NCI-H187 treated with DMSO at 0.1 percent for 48 hours (cell line): ENCODE data around the gene PHOX2A.

Experiments used
- DNase-seq: peaks from one replicate; lab custom pipeline; 2025; lab: John Stamatoyannopoulos, UW

The PHOX2A gene

DNA sequence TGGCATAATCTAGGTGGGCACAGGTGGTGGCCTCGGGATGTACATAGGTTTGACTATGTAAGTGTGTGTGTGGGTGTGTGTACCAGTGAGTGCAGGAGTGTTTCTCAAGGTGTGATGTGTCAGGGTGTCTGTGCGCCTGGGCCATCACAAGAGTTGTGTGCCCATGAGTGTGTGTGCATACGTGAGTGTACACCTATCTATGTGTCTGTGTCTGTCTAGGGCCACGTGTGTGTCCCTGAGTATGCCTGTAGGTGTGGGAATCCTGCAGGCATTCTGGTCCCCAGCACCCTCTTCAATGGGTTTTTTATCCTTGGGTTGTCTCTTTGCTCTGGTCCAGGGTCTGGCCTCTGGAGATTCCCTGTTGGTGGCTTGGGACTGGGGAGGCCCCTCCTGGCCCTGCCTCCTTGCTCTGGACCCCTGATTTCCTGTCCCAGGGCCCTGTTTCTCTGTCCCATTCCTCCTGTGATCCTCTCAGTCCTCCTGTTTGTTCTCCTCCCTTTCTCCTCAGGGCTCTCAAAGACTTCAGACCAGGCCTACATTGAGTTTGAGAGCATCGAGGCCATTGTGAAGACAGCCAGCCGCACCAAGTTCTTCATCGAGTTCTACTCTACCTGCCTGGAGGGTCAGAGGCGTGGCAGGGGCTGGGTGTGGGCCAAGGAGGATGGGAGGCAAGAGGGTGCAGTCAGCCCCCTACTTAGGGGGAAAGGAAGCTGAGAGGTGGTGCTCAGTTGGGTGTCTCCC is 10.0 kb downstream of the PHOX2A start:
- no peak for DNase-seq

DNA sequence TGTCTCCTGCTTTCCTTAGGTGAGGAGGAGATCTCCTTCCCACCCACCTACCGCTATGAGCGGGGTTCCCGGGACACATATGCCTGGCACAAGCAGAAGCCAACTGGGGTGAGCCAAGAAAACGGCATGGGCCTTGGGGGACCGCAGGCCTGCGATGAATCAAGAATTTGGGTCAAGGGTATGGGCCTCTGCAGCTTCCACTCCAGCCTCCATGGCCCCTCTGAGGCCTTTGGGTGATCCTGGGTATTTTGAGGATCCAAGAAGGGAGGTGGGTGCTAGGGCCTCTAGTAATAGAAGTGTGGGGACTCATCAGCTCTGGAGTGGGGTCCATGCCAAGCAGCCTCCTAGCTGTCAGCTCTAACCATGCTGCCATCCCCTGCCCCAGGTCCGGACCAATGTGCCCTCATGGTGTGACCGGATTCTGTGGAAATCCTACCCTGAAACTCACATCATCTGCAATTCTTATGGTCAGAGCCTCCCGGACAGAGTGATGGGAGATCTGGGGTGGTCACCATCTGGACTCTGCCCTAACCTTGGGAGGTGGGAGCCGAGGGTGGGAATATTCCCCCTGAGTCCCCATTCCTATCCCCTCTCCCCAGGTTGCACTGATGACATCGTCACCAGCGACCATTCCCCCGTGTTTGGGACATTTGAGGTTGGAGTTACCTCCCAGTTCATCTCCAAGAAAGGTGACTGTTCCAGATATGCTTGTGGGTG is 10.8 kb downstream of the PHOX2A start:
- DNase-seq = no peak

DNA sequence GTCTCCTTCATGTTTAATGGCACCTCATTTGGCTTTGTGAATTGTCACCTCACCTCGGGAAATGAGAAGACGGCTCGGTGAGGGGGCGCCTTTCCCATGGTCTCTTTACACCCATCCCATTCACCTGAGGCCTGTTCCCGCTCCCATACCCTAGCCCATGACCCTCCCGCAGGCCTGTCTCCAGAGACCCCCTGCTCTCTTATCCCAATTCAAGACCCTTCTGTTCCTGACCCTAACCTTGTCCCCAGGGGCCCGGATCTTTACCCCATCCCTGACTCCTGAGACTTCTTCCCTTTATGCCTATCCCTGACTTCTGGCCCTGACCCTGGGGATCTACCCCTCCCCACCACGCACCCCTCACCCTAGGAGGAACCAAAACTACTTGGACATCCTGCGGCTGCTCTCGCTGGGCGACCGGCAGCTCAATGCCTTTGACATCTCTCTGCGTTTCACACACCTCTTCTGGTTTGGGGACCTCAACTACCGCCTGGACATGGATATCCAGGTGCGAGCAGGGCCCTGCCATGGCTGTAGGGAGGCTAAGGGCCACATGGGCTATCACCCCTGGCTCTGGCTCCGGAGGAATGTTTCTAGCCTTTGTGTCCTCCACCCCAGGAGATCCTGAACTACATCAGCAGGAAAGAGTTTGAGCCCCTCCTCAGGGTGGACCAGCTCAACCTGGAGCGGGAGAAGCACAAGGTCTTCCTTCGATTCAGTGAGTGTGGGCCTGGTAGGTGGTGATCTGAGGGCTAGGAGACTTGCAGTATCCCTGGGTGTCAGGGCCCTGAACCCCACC is 11.5 kb downstream of the PHOX2A start:
- DNase-seq = no peak

DNA sequence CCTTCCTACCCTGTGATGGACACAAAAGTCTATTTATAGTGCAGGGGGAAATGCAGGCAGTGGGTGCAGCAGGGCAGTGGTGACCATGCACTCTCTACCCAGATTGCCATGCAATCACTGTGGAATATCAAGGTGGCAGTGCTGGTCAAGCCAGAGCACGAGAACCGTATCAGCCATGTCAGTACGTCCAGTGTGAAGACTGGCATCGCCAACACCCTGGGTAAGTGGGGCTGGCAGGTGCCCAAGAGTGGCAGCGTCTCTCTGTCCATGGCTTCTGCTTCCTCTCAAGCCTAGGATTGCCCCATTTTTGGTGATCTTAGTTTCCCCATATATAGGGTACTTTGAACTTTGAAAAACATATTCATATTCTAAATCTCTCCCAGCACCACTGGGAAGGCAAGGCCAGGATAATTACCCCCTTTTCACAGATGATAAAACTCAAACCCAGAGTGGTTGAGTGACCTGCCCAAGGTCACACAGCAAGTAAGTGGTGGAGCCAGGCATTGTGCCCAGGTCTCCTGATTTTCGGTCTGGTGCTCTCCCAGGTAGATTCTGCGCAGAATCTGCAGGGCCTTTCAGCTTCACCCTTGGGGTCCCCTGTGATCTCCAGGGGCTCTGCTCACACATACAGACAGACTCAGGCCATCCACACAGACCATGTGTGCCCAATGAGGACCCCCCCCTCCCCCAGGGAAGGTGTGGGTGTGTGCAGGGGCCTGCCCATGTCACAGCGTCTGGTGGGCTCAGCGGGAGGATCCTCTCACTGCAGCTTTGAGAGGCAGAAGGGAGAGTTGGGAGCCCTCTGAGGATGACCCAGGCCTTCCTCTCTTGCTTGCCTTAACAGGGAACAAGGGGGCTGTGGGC is 12.3 kb downstream of the PHOX2A start:
- no peak for DNase-seq

DNA sequence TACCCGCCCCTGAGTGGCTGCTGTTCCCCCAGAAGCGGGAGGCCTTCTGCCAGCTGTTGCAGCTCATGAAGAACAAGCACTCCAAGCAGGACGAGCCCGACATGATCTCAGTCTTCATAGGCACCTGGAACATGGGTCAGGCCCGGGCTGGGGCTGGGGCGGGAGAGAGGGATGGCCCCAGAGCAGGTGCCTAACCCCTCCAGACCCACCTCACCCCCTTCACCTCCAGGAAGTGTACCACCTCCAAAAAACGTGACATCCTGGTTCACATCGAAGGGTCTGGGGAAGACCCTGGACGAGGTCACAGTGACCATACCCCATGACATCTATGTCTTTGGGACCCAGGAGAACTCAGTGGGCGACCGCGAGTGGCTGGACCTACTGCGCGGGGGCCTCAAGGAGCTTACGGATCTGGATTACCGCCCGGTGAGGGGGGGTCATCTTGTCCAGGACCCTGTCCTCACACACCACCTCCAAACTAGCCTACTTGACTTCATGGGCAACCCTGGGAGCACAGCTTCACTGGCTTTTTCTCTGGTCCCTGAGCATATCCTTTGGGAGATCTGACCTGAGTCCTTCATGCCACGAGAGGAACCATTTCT is 13.1 kb downstream of the PHOX2A start:
- no peak for DNase-seq

DNA sequence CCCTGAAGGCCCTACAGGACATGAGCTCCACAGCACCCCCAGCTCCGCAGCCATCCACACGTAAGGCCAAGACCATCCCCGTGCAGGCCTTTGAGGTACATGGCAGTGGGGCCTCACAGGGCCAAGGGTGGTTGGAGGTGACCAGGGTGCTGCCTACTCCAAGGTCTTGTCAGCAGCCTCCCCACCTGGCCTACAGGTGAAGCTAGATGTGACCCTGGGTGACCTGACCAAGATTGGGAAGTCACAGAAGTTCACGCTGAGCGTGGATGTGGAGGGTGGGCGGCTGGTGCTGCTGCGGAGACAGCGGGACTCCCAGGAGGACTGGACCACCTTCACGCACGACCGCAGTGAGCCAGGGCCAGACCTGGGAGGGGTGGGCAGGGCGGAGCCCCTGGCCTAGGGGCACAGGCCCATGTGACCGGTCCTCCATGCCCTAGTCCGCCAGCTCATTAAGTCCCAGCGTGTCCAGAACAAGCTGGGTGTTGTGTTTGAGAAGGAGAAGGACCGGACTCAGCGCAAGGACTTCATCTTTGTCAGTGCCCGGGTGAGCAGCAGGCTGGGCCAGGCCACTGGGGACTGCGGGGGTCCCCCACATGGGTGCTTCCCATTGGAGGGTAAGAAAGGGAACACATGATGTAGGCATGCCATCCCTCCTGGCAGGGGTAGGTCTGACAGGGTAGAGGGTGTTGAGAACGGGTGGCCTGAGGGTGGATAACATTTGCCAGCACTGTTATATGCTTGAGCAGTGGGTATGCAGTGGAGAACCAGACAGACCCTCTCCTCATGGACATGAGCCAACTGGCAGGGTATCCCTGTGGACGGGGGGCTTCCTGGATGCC is 13.8 kb downstream of the PHOX2A start:
- DNase-seq = no peak

DNA sequence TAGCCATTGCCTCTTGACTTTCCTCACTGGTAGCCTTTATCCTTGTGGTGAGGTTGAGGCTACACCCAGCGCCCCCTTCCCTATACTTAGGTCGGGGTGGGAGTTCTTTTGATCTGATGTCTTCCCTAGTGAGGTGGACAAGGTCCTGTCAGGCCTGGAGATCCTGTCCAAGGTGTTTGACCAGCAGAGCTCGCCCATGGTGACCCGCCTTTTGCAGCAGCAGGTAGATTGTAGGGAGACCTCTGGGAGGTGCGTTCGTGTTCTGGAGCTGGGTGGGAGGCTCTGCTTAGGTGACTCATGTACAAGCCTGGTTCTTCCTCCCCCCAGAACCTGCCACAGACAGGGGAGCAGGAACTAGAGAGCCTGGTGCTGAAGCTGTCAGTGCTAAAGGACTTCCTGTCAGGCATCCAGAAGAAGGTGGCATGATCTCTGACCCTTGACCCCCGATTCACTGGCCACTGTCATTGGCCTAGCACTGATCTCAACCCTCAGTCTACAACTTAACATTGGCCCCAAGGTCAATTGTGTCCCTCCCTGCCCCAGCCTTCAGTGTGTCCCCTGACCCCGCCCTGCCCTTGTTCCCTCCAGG is 14.5 kb downstream of the PHOX2A start:
- no peak for DNase-seq

DNA sequence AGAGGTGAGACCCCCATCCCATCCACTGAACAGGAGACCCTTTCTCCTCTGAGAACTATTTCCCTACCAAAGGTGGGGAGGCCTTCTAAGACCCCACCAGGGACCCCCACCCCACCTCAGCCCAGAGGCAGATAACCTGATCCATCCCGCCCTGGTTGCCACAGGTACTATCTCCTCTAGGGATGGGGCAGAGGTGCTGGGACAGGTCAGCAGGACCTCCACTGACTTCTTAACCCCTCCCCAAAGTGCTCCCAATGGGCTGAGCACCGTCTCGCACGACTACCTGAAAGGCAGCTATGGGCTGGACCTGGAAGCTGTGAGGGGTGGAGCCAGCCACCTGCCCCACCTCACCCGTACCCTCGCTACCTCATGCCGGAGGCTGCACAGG is 15.1 kb downstream of the PHOX2A start:
- DNase-seq = no peak

DNA sequence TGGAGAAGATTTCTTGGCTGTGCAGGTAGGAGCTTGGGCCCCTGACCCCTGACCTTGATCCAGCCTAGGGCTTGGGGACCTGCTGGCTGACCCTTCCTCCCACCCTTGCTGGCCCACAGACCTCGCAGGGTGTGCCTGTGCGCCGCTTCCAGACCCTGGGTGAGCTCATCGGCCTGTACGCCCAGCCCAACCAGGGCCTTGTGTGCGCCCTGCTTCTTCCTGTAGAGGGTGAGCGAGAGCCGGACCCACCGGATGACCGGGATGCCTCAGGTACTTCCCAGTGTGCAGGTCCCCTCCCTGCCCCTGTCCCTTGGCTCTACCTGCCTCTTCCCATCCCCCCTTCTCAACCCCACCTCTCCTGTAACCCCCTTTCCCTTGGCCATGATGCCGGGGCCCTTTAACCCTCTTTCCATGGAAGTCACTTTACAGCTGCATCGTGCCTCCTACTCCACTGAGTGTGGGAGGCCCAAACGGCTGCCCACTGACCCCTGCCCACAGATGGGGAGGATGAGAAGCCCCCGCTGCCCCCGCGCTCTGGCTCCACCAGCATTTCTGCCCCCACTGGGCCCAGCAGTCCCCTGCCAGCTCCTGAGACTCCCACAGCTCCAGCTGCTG is 15.6 kb downstream of the PHOX2A start:
- DNase-seq = no peak

DNA sequence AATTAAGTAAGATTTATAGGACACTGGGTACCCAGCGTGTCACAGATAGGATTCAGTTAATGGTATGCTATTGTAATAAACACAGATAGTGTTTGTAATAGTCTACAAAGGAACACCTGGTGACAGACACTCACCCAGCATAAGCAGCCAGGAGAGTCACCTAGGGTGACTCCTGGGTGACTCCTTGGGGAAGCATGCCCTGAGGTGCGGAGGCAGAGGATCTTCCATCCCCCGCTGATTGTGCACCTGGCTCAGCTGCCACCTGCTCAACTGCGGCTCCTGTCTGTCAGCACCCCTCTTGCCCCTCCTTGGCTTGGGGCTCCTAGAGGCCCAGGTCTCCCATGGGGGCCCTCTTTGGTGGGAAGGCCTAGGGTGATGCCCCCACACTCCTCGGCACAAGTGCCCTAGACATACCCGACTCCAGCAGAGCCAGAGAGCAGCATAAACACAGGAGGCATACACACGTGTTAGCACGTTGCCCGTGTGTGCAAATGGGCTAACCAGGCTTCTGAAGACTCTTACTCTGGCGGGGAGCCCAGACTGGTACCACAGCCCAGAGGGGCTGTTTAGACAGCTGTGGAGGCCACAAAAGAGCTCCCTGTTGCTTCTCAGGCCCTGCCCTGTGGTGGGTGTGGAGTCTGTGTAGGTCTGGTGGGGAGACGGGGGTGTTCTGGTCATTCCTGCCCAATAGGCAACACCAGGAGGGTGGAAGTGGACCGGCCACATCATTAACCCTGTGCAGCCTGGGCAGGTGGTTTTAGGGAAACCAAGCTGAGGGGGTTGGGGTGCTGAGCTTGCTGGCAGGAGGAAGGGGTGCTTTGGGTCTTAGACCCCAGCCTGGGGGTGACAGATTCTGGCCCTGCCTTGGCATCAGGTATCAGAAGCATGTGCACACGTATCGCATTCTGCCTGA is 16.4 kb downstream of the PHOX2A start:
- DNase-seq = peak; percentile 57

DNA sequence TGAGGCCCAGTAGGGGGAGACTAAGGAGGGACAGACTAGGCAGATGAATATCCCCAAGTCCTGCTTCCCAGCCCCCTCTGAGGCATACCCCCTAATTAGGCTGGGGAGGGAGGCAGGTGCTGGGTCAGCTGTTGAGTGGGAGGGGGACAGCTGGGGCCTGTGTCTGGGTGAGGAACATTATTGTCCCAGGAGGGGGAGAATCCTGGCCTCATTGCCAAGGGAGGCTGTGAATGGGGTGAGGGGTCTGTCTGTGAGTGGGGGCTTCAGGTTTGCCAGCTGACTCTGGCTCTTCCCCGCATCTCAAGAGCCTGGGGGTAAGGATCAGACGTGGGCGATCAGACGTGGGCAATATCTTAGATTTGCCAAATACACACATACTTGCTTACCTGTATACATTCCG is 17.3 kb downstream of the PHOX2A start:
- DNase-seq = no peak

DNA sequence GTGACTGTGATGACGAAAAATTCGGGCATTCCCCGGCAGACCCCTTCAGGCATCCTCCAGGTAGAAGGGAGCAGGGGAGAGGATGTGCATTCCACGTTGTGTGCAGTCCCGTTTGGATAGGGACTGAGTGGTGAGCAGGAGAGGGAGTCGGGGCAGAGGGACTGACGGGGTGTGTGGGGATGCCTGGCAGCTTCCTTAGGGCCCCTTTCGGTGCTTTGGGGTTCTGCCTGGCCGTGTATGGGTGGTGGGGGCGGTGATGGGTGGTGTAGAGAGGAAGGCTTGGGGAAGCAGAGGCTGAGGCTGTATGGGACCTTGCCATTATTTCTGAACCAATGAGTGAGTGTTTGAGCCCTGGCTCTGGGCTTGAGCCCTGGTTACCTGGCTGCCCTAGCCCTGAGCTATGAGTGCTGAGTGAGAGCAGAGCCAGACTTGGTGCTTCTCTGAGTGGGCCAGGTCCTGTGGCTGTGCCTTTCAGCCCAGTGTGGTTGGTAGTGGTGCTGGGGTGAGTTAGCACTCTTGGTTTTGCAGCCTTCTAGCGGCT is 18.5 kb downstream of the PHOX2A start:
- DNase-seq = no peak

DNA sequence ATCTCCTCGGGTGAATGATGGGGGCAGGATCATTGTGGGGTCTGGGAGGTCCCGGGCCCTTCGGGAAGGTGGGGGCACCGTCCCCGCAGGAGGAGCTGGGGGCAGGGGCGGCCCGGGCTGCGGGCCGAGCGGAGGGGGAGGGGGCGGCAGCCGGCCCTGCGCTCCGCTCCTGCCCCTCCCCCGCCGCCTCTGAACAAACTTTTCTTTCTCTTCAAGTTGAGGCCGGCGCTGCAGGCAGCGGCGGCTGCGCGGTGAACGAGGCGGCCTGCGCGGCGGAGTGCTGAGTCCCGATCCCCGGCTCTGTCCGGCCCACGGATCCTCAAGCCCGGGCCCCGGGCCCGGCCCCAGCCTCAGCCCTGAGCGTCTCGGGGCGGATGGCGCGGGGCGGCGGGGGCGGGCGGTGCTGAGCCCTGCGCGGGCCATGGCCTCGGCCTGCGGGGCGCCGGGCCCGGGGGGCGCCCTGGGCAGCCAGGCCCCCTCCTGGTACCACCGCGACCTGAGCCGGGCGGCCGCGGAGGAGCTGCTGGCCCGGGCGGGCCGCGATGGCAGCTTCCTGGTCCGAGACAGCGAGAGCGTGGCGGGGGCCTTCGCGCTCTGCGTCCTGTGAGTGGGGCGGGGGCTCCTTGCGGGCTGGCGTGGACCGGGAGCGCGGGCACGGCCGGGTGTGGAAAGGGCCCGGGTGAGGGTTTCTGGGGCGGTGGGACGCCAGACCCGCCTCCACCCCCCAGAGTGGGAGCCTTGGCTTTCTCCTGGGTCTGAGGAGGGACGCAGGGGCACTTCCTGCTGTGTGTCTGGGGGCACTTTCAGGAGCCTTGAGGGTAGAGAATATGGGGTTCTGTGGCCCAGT is 19.2 kb downstream of the PHOX2A start, which contains the start of gene INPPL1:
Gene INPPL1, plus strand, starts transcription at position 204 of the 847 bp plus-strand sequence. Its CDS starts 218 bp downstream, at position 422.
- no peak for DNase-seq

DNA sequence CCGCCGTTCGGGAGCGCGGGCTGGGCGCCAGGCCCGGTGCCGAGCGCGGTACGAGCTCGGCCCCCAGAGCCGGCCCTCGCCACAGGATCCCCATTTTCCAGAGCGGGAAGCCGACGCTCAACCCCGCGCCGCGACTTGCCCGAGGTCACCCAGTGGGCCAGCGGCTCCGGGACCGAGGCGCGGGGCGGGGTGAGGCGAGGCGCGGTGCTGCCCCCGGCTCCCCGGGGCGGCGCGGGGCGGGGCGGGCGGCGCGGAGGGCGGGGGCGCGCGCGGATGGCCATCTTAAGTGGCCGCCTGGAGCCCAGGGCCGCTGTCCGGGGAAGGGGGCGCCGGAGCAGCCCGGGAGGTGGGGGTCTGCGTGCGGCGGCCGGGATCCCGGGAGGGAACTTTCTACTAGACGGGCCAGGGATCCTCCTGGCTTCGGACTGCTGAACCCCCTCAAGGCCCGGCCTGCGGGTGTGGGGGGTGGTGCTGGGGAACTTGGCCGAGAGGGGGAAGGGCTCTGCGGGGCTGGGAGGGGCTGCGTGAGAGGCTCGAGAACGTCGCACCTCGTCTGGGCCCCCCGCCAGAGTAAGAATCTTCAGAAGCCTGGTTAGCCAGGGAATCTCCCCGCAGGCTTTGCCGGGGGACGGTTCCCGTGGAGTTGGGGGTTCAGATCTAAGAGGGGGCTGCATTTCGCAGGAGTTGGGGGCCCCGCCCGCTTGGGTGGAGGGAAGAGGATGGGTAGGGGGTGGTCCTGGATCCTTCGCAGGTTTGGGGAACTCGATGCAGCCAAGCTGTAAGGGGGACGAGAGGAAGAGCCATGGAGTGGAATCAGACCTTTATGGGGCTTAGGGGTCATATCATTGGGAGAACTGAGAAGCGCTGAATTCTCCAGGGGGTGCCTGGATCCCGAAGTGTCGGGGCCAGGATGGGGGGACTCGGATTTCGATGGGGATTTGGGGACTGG is 20.1 kb downstream of the PHOX2A start:
- no peak for DNase-seq

DNA sequence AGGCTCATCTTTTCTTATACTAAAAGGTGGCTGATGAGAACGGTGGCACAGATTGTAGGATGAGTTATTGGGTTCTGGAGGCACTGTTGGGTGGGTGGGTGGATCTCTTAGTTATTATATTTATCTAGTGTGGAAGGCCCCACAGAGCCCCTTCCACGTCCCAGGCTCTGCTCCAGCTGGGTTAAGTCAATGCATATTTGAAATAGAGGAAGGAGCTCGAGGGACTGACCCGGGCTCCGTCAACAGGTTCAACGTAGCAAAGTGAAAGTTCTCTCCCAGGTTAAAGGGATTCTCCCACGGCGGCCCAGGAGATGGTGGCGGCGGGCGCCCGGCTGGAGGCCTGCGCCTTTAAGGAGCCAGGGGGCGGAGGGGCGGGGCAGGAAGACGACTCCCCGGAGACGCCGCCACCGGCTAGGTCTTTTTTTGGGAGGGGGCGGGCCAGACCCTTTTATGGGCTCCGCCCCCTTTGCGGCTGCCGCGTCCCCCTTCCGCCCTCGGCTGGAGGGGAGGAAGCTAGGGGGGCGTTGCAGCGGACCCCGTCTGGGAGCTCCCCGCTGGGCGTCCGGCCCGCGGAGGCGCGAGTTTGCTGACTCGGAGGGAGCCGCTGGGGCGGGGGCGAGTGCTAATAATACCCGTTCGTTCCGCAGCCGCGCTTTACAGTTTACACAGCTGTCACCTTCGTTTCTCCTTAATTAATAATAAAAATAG is 20.9 kb downstream of the PHOX2A start:
- DNase-seq = peak; percentile 73
